Thyroid gland (tissue), 4 donors: ENCODE measurements around the gene CD79B. TPM values are rescaled to one million over a fixed set of nuclear protein-coding genes. Genes with fewer than 3 reads are reported as not detected.

ENCODE experiments used
- DNase-seq, 2 donors: peaks; one replicate each; pipeline ENCODE4 v3.0.0-alpha.2; 2019
- H3K27ac ChIP-seq, 3 donors: fragments of 200-600 bp; sonication (generic); 1 replicate in 2 of 3; 2 replicates in 1 of 3; pipeline ENCODE4 v1.5.1; 2016 to 2019; ENCODE audit warnings: mild to moderate bottlenecking in 1 of 3, moderate library complexity in 1 of 3
- H3K27me3 ChIP-seq: fragments of 200-600 bp; sonication (generic); one replicate; pipeline ENCODE4 v1.5.1; 2019
- H3K36me3 ChIP-seq, 2 donors: fragments of 200-600 bp; sonication (generic); one replicate each; pipeline ENCODE4 v1.5.1; 2016 to 2019
- H3K4me1 ChIP-seq, 2 donors: fragments of 200-600 bp; sonication (generic); one replicate each; pipeline ENCODE4 v1.5.1; 2017 to 2019
- H3K4me3 ChIP-seq, 3 donors: fragments of 200-600 bp; sonication (generic); replicated peaks in 1 of 3; 1 replicate in 2 of 3; 2 replicates in 1 of 3; pipeline ENCODE4 v1.5.1; 2016; ENCODE audit warnings: mild to moderate bottlenecking in 1 of 3
- H3K9me3 ChIP-seq: fragments of 200-600 bp; sonication (generic); one replicate; pipeline ENCODE4 v1.5.1; 2017
- POLR2A ChIP-seq, 2 donors: fragments of 450-650 bp; IDR thresholded peaks; one replicate each; pipeline ENCODE4 v1.6.1; 2017; ENCODE audit warnings: antibody characterized with exemption in 2 of 2, mild to moderate bottlenecking in 2 of 2, moderate library complexity in 1 of 2
- WGBS, 2 donors: methylation state at CpG; one replicate each; pipeline ENCODE4 v1.1.5; 2017; 5-methylcytosine and 5-hydroxymethylcytosine counted together
- intact Hi-C: fragments of 100-400 bp; cut with DNase I; formaldehyde crosslinking; loops from one replicate; pipeline ENCODE4 v1.15.1; 2023
- total RNA-seq, 4 donors: library from RNA; depleted of rRNA; stranded (reverse); fragments of >200 nt; gene quantifications; one replicate each; pipeline ENCODE4 v1.2.3, GENCODE V29; 2016
- TF ChIP-seq, protein P1 (sequence below), 6 experiments: fragments of 200-600 bp in 3 of 6; fragments of 450-650 bp in 3 of 6; sonication (generic) in 3 of 6; IDR thresholded peaks; one replicate each; pipeline ENCODE4 v1.5.1; 2016 to 2019; ENCODE audit warnings: antibody characterized with exemption in 6 of 6, mild to moderate bottlenecking in 2 of 6, inconsistent platforms in 1 of 6, moderate library complexity in 1 of 6

CD79B gene
- total RNA-seq, 4 donors from 2014 or later, result 1.3 to 1.8 TPM; not detected in 2

- no peak for DNase-seq
- Histone ChIP-seq H3K9me3 (no peaks in the 10 kb centered on the region), H3K4me3 (no peak overlapping the region), H3K36me3 (no peaks in the 10 kb centered on the region), H3K27me3 (no peaks in the 10 kb centered on the region), H3K27ac (no peak overlapping the region), H3K4me1 (peaks cover 0 to 10% of the 10 kb centered on the region in 2 donors)
- intact Hi-C loops, result no loop called here
- TF ChIP-seq, protein P1, sequence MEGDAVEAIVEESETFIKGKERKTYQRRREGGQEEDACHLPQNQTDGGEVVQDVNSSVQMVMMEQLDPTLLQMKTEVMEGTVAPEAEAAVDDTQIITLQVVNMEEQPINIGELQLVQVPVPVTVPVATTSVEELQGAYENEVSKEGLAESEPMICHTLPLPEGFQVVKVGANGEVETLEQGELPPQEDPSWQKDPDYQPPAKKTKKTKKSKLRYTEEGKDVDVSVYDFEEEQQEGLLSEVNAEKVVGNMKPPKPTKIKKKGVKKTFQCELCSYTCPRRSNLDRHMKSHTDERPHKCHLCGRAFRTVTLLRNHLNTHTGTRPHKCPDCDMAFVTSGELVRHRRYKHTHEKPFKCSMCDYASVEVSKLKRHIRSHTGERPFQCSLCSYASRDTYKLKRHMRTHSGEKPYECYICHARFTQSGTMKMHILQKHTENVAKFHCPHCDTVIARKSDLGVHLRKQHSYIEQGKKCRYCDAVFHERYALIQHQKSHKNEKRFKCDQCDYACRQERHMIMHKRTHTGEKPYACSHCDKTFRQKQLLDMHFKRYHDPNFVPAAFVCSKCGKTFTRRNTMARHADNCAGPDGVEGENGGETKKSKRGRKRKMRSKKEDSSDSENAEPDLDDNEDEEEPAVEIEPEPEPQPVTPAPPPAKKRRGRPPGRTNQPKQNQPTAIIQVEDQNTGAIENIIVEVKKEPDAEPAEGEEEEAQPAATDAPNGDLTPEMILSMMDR (IDR thresholded peaks at IDR 0.05), result no peak
- no peak for TF ChIP-seq POLR2A (IDR thresholded peaks at IDR 0.05)
- 93% methylated on average over 19 of the region's 19 CpGs for WGBS, 2 donors
Observed at GRCh38 chr17:63967953-63968352, 35.8 kb upstream of the CD79B start.

- no peak overlapping the region for H3K27ac ChIP-seq
- intact Hi-C loops, result no loop called here
- no peaks in the 10 kb centered on the region for H3K27me3 ChIP-seq
- no peak overlapping the region for H3K4me3 ChIP-seq
- no peaks in the 10 kb centered on the region for H3K9me3 ChIP-seq
- peaks cover 2 to 17% of the 10 kb centered on the region in 2 donors for H3K4me1 ChIP-seq
- no peak for TF ChIP-seq POLR2A (IDR thresholded peaks at IDR 0.05)
- TF ChIP-seq, protein P1 (IDR thresholded peaks at IDR 0.05), result no peak
- DNase-seq, result no peak
- 87 to 89% methylated on average over 11 of the region's 11 CpGs for WGBS, 2 donors
- no peaks in the 10 kb centered on the region for H3K36me3 ChIP-seq
Observed at GRCh38 chr17:63966646-63967264, 34.6 kb upstream of the CD79B start.

DNA sequence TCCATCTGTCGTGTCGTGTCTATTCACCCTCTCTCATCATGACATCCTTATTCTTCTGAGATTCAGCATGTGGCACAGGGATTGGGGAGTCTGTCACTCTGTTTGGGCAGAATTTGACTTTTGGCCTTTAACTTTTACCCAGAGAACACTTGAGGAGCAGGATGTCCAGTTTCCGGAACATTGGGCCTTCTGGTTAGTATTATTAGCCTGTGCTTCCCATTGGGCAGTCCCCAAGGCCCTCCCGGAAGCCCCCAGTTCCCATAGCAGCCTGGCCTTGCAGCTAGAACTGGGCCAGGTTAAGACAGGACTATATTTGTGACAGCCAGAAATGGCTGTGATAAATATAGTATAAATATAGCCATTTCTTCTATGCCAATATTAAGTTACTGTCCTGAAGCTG is 31.0 kb upstream of the CD79B start:
- intact Hi-C loops, result no loop called here
- Histone ChIP-seq H3K4me1 (peaks cover 6 to 25% of the 10 kb centered on the region in 2 donors), H3K36me3 (no peaks in the 10 kb centered on the region), H3K4me3 (no peak overlapping the region), H3K27ac (peak overlapping the region; percentile 57 to 73 (median 62)), H3K27me3 (no peaks in the 10 kb centered on the region), H3K9me3 (no peaks in the 10 kb centered on the region)
- 82 to 83% methylated on average over 4 of the region's 4 CpGs for WGBS, 2 donors
- TF ChIP-seq POLR2A (IDR thresholded peaks at IDR 0.05), result no peak
- DNase-seq, result no peak

DNA sequence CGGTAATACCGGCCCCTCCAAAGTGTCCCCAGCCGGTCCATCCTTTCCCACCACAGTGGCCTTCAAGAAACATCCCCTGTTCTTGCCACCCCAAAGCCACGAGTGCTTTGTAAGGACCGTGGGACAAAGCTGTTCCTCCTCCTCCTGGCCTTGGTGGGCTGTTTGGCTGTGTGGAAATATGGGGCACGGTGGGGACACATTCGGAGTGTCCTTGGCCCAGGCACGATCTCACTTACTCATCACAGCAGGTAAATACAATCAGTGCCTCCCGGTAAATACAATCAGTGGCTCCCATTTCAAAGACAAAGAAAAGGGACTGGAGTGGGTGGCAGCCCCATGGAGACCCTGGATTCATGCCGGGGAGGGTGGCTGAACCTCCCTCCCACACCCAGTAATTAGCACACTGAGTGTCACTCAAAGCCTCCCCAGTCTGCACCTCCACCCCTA is 30.2 kb upstream of the CD79B start:
- Histone ChIP-seq H3K27me3 (no peaks in the 10 kb centered on the region), H3K36me3 (no peaks in the 10 kb centered on the region), H3K9me3 (no peaks in the 10 kb centered on the region), H3K4me1 (peaks cover 6 to 25% of the 10 kb centered on the region in 2 donors), H3K27ac (peak overlapping the region; percentile 44 to 68 (median 62)), H3K4me3 (no peak overlapping the region)
- intact Hi-C loops, result no loop called here
- TF ChIP-seq, protein P1 (IDR thresholded peaks at IDR 0.05), result no peak
- no peak for TF ChIP-seq POLR2A (IDR thresholded peaks at IDR 0.05)
- no peak for DNase-seq
- WGBS, 2 donors, result 60 to 100% methylated on average over 2 to 10 of the region's 10 CpGs

GRCh38 chr17:63961355-63962212 is 29.5 kb upstream of the CD79B start:
- DNase-seq, result peak; percentile 81 to 85
- H3K4me3 ChIP-seq, result no peak overlapping the region
- H3K4me1 ChIP-seq, result peaks cover 6 to 25% of the 10 kb centered on the region in 2 donors
- TF ChIP-seq, protein P1 (IDR thresholded peaks at IDR 0.05), result no peak
- peak in 1 of 2 donors; percentile 13 for TF ChIP-seq POLR2A (IDR thresholded peaks at IDR 0.05)
- 17% methylated on average over 31 to 35 of the region's 37 CpGs for WGBS, 2 donors
- no peaks in the 10 kb centered on the region for H3K27me3 ChIP-seq
- H3K9me3 ChIP-seq, result no peaks in the 10 kb centered on the region
- intact Hi-C loops, result no loop called here
- peak overlapping the region in 2 of 3 donors; percentile 62 to 68 for H3K27ac ChIP-seq
- H3K36me3 ChIP-seq, result no peaks in the 10 kb centered on the region
